ENCODE data around the gene HOXC10. TPM values are rescaled to one million over a fixed set of nuclear protein-coding genes. Genes with fewer than 3 reads are reported as not detected.

Gene HOXC10
- total RNA-seq, 1 donor from 2014 or later, result 8.5 TPM

DNA sequence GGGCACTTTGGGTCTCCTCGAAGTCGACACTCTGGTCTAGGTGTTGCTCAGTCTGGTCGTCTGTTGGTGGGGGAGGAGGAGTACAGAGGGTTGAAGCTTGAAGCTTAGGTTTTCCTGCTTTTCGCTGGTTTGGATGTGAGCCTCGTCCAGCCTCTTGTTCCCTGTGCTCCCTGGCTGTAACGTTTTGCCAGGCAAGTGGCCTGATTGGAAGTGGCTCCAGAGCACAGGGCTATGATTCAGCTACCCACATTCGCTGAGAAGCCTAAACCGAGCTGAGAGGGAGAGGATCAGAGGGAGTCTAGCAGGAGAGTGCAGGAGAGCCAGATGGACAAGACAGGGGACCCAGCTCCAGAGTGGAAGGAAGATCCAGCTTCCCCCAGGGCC lies 6.1 kb downstream of the HOXC10 start:
- no peak for DNase-seq (ENCODE audit: low spot score)

GRCh38 chr12:53992377-53992889 lies 7.5 kb downstream of the HOXC10 start:
- DNase-seq (ENCODE audit: low spot score), result no peak

- no peak for DNase-seq (ENCODE audit: low spot score)
Measured at GRCh38 chr12:53993162-53994008, 8.4 kb downstream of the HOXC10 start.

DNA sequence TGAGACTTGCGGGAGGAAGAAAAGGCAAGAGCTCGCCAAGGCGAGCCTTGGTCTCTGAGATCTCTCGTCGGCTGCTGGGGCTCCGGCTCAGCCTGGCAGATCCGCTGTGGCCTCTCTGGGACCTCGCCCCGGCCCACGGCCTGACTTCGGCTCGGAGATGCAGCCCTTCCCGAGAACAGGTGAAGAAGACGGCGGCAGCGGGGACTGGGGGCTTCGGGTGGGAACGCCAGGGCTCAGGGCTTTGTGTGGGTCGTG lies 9.0 kb downstream of the HOXC10 start:
- DNase-seq (ENCODE audit: low spot score), result no peak

DNA sequence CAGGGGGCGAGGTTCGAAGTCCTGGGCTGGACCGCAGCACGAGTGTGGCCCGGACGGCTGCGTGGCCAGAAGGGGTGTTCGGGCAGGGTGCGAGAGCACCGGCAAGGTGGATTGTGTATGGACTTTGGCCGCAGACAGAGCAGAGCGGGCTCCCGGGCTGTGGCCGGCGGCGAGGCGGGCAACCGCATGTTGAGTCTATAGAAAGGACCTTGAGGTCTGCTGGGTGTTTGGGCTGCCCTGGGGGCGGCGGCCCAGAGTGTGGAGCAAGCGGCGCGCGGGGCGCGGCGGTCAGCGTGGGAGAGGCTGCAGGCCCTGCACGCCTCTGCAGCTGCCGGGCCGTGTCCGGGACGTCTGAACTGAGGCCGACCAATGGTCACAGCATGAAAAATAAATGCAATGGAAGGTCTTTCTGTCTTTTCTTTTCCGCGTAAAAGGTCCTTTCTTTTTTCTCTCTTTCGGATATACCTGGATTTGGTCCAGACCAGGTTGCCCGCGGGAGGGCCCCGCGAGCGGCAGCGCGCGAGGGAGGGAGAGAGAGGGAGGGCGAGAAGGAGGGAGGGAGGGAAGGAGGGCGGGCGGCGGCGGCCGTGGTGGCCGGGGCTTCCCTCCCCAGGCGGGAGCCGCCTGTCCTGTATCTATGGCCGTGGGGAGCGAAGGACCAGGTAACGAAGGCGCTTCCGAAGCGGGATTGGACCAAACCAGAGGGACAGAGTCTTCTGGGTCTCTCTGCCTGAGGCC lies 9.5 kb downstream of the HOXC10 start:
- DNase-seq (ENCODE audit: low spot score), result no peak

DNA sequence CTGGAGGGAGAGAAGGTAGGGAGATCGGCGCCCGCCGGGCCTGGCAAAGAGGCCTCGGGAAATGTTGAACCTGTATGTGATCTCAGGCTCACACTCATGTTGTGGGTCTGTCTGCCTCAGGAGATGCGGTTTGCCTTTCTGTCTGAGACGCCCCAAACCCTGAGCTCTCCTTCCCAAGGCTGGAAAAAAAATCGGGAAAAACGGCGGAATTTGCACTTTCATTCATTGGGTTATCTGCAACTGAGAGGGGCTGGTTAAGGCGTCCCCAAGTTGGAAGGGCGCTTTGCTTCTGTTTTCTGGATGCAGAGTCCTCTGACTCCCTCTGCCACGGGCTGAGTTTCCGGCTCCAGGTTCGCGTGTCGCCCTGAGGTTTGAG lies 10.0 kb downstream of the HOXC10 start:
- DNase-seq (ENCODE audit: low spot score), result no peak

DNA sequence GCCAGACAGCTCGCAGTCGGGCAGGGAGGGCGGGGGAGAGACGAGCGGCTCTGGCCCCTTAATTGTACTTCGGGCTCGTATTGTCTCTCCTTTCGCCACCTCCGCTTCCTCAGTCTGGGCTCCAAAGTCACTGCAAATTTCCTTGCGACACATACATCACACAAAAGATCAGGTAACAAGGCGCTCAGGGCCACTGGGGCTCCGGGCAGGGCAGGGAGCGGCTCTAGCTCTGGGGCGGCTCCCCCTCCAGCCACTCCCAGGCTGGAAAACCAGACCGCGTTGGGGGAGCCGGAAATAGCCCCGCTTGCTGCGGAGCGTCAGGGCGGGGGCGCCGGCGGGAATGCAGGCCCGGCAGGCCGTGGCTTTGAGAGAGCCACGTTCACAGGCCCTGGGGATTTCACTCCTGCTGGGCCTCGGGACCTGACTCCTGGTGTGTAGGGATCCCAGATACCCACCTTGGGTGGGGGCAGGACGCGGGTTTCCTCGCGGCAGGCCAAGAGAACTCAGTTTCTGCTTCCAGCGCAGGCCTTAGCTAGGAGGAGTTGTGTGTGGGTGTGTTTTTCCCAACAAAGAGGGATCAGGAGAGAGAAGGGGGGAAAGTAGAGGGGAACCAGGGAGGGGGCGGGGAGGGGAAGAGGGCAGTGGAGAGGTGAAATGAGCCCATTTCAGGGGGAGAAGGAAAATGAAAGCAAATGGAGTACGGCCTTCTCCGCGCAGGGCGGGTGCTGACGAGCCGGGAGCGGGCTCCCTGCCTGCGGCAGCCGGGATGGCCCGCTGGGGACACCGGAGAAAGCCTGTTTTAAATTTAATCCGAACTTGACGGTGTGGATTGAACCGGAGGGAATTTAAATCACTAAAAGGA lies 10.7 kb downstream of the HOXC10 start:
- DNase-seq (ENCODE audit: low spot score), result no peak

DNA sequence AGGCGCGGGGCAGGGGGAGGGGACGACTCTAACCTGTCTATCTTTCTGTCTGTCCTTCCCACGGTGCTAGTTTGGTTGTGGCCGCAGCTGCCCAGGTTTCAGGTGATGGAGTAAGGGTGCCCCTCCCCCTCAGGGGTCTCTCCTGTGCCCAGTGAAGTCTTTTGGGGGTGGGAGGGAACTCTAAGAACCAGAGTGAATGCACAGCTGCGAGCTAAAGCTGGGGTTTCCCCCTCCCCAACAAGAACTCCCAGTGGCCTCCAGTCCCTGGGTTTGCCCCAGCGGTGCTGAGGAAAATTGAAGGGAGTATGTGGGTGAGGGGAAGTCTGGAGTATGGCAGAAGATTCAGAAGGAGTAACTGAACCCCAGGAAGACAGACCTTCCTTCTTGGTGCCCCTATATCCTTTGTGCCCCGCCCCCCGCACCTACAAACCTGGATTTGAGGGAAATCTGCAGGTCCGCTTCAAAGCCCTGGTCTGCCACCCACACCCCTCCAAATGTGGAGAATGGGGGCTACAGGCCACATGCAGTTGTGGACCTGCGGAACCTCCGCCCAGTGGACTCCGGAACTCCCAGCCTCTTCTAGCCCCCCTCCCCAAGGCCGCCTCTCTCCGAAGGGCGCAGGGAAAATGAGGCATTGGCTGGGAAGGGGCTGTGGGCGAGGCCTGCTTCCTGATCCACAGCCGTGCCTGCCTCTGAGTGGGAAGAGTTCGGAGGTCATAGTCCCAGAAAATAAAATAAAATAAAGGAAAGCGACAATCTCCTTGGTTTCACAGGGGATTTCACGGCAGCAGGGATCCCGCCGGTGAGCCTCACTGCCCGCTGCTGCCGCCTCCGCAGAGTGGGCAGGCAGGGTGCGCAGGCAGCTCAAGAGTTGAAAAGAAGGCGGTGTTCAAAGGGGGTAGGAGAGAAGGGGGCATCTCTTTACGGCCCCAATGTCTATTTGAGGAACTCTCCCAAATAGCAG lies 11.6 kb downstream of the HOXC10 start:
- no peak for DNase-seq (ENCODE audit: low spot score)

DNA sequence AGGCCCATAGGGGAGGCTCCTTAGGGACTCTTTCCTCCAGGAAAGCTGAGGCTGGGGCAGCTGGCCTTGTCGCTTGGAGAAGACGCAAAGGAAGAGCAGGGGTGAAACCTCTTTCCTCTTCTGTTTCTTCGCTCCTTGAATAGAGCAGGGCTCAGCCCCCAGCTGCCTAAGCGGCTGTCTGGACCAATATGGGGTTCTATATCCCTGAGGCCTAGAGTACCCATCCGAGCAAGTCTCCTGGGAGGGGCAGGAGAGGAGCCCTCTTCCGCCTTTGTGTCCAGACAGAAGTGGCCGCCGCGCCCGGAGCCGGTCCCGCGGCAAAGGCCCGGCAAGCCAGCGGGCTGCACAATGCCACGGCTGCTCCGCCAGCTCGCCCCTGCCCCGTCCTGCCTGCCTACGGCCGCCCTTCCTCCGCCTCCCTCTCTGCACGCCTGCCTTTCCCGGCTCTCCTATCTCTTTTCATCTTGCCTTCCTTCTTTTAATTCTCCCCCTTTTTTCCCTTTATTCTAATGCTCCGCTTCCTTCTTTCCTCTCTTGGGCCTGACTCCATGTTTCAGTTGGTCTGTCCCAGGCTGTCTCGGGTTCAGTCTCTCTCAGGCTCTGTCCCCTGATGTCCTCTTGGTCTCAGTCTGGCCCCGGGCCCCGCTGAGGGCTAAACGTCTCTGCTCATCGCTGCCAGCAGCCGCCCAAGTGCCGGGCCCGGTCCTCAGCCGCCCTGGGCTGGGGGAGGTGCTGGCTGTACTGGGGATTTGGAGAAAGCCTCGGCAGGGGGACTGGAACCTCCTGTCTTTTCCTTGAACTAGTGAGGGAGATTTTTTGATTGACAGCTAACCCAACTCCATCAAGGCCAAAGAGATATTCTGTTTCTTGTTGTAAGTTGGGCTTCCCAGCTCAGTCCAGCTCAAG lies 12.5 kb downstream of the HOXC10 start:
- no peak for DNase-seq (ENCODE audit: low spot score)

DNA sequence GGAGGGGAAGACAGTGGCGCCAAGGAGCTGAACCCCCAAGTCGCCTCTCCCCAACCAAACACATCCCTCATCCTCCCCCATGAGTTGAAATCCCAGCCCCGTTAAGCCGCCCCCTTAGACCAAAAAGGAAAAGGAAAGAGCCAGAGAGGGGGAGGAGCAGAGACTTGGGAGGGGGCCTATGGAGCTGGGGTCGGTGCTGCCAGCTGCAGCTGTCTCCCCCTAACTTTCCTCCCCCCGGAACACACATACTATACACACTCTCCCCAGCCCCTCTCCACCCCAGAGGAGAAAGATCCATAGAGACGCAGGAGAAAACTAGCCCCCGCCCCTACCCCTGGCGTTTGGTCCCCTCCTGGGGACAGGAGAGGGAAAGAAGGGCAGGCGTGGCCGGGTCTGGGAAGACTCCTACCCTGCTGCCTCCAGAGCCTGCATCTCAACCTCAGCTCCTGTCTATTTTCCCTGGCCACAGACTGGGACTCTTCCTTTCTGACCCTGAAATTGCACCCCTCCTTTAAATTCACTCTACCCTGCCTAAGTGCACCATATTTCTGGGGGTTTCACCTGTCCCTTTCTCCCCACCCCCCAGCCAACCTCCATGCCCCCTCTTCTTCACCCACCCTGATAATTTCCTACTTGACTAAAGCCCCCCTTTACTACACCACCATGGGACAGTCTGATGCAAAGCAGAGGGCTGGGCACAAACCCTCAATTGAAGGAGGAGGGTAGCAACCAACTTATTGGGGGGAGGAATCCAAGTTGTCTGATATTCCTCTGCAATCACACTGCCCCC lies 13.4 kb downstream of the HOXC10 start:
- no peak for DNase-seq (ENCODE audit: low spot score)

DNA sequence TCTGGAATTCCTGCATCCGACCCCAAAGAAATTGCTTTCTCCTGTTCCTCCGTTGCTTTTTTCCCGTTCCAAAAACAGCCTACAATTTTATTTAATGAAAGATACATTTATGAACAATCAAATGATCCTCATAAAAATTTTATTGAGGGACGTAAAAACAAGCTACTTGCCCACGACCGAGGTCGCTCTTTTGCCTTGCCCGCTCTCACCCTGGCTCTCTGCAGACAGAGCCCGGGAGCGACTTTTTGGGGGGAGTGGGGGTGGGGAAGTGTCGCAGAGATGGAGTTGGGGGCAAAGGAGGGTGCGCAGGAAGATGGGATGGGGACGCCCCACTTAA lies 13.9 kb downstream of the HOXC10 start:
- no peak for DNase-seq (ENCODE audit: low spot score)

- no peak for DNase-seq (ENCODE audit: low spot score)
Measured at GRCh38 chr12:53999559-54000115, 14.7 kb downstream of the HOXC10 start.

DNA sequence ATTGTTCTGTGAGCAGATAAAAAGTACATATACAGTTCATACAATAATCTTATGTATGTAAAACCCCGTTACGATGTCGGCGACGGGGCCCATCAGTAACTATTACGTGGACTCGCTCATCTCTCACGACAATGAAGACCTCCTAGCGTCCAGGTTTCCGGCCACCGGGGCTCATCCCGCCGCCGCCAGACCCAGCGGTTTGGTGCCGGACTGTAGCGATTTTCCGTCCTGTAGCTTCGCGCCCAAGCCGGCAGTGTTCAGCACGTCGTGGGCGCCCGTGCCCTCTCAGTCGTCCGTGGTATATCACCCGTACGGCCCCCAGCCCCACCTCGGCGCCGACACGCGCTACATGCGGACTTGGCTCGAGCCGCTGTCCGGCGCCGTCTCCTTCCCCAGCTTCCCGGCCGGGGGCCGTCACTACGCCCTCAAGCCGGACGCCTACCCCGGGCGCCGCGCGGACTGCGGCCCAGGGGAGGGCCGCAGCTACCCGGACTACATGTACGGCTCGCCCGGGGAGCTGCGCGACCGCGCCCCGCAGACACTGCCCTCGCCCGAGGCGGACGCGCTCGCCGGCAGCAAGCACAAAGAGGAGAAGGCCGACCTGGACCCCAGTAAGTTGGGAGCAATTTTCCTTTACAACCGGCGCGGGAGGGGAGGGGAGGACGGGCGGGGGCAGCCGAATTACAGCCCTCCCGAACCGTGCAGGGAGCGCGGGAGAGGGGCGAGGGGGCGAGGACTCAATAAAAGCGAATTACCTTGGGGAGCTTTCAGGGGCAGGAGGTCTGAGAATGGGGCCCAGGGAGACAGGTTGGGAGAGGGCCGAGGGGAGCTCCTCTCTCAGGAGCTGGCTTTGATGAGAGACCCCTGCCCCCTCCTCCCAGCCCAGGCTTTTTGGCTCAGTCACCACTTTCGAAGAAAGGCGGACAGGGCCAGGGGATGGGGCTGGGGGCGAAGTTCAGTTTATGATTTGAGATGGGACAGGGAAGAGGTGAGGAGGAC lies 15.5 kb downstream of the HOXC10 start, which contains the start of gene HOXC9:
TSS of gene HOXC9 (plus strand) at position 46 of the 999 bp plus-strand sequence. CDS start at position 74, 28 bp downstream.
- no peak for DNase-seq (ENCODE audit: low spot score)

- no peak for DNase-seq (ENCODE audit: low spot score)
Measured at GRCh38 chr12:54001283-54002187, 16.6 kb downstream of the HOXC10 start.

- DNase-seq (ENCODE audit: low spot score), result no peak
Measured at GRCh38 chr12:54002278-54002914, 17.4 kb downstream of the HOXC10 start.

GRCh38 chr12:54002915-54003389 lies 18.0 kb downstream of the HOXC10 start:
- no peak for DNase-seq (ENCODE audit: low spot score)

Measured in ureter (tissue), 1 donor.